ENCODE measurements around the gene CDH13.

DNA sequence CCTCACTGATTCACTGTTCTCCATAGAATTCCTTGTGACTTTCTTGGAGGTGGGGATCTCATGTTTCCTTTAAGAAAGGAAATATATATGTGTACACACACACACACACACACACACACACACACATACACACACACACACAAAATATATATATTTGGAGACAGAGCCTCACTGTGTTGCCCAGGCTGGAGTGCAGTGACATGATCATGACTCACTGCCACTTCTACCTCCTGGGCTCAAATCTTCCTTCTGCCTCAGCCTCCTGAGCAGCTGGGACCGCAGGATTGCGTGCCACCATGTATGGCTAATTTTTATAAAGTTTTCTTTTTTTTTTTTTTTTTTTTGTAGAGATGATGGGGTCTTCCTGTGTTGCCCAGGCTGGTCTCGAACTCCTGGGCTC is 45.9 kb downstream of the CDH13 start:
- TF ChIP-seq, protein P1, sequence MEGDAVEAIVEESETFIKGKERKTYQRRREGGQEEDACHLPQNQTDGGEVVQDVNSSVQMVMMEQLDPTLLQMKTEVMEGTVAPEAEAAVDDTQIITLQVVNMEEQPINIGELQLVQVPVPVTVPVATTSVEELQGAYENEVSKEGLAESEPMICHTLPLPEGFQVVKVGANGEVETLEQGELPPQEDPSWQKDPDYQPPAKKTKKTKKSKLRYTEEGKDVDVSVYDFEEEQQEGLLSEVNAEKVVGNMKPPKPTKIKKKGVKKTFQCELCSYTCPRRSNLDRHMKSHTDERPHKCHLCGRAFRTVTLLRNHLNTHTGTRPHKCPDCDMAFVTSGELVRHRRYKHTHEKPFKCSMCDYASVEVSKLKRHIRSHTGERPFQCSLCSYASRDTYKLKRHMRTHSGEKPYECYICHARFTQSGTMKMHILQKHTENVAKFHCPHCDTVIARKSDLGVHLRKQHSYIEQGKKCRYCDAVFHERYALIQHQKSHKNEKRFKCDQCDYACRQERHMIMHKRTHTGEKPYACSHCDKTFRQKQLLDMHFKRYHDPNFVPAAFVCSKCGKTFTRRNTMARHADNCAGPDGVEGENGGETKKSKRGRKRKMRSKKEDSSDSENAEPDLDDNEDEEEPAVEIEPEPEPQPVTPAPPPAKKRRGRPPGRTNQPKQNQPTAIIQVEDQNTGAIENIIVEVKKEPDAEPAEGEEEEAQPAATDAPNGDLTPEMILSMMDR (IDR thresholded peaks at IDR 0.05) = no peak
- no peak for TF ChIP-seq POLR2A (IDR thresholded peaks at IDR 0.05)

Data from Peyer's patch (tissue), 4 donors.